PC-3 (cell line): ENCODE data around the gene STAB2. TPM values are rescaled to one million over a fixed set of nuclear protein-coding genes. Genes with fewer than 3 reads are reported as not detected.
A peak's percentile ranks its signal among the peaks of the same experiment; 100 is the strongest.
"Not testable (repeated sequence)": the region's sequence is repeated elsewhere in the genome, so short reads cannot be mapped to it uniquely, and the experiment has no call there.

Experiments used
- ATAC-seq: fragments of 200-7000 bp; cut with Tn5 transposase; 2 replicates; pipeline ENCODE4 v1.9.1; 2020; ENCODE audit warnings: mild to moderate bottlenecking, moderate library complexity
- BruUV-seq: library from RNA; stranded (reverse); fragments of 400-500 nt; replicated peaks from 2 replicates; lab custom pipeline; 2021; lab: Mats Ljungman, UMichigan
- CTCF ChIA-PET: fragments of 300-600 bp; sonication (Branson Sonifier 250); formaldehyde crosslinking; loops from one replicate; lab custom pipeline; 2022; ENCODE audit warnings: antibody characterized with exemption; lab: Charles Lee
- POLR2A ChIA-PET: fragments of 300-600 bp; sonication (Branson Sonifier 250); formaldehyde crosslinking; loops from one replicate; lab custom pipeline; 2022; ENCODE audit warnings: antibody characterized with exemption; ENCODE audit not compliant: unreplicated experiment; lab: Charles Lee
- DNase-seq: peaks from one replicate; pipeline ENCODE4 v3.0.0-alpha.2; 2015
- H2AFZ ChIP-seq: fragments of 300-600 bp; sonication (generic); 2 replicates; pipeline ENCODE4 v1.6.0; 2016; ENCODE audit warnings: antibody characterized with exemption, low read length
- H3F3A ChIP-seq: fragments of 300-600 bp; sonication (generic); one replicate; pipeline ENCODE4 v1.6.0; 2017; ENCODE audit warnings: antibody characterized with exemption, low read length, control low read depth, mild to moderate bottlenecking; ENCODE audit not compliant: unreplicated experiment
- H3K27ac ChIP-seq: fragments of 300-600 bp; sonication (generic); 2 replicates; pipeline ENCODE4 v1.5.1; 2016; ENCODE audit warnings: mild to moderate bottlenecking, low read length
- H3K27me3 ChIP-seq: fragments of 300-600 bp; sonication (generic); 2 replicates; pipeline ENCODE4 v1.6.1; 2016; ENCODE audit warnings: low read length, mixed read lengths
- H3K36me3 ChIP-seq: fragments of 300-600 bp; sonication (generic); 2 replicates; pipeline ENCODE4 v1.6.1; 2016; ENCODE audit warnings: low read depth, mixed run types, low read length, mixed read lengths
- H3K4me1 ChIP-seq: fragments of 300-600 bp; sonication (generic); 2 replicates; pipeline ENCODE4 v1.5.1; 2016; ENCODE audit warnings: low read length; ENCODE audit not compliant: insufficient read depth
- H3K4me2 ChIP-seq: fragments of 300-600 bp; sonication (generic); 2 replicates; pipeline ENCODE4 v1.6.0; 2016; ENCODE audit warnings: low read length
- H3K4me3 ChIP-seq: fragments of 300-600 bp; sonication (generic); 2 replicates; pipeline ENCODE4 v1.5.1; 2016; ENCODE audit warnings: mild to moderate bottlenecking, low read length, mixed read lengths
- H3K79me2 ChIP-seq: fragments of 300-600 bp; sonication (generic); 2 replicates; pipeline ENCODE4 v1.6.1; 2017; ENCODE audit warnings: low read length, mixed read lengths
- H3K9ac ChIP-seq: fragments of 300-600 bp; sonication (generic); 2 replicates; pipeline ENCODE4 v1.6.0; 2016; ENCODE audit warnings: mild to moderate bottlenecking, low read length
- H3K9me2 ChIP-seq: fragments of 300-600 bp; sonication (generic); replicated peaks from 2 replicates; pipeline ENCODE4 v1.6.1; 2016; ENCODE audit warnings: mixed run types, low read length, mixed read lengths
- H3K9me3 ChIP-seq: fragments of 300-600 bp; sonication (generic); 2 replicates; pipeline ENCODE4 v1.6.1; 2016; ENCODE audit warnings: low read length, mixed read lengths
- H4K20me1 ChIP-seq: fragments of 300-600 bp; sonication (generic); 2 replicates; pipeline ENCODE4 v1.6.1; 2016; ENCODE audit warnings: low read length, mixed read lengths
- EZH2 ChIP-seq: fragments of 300-600 bp; sonication (generic); IDR thresholded peaks from one replicate; pipeline ENCODE4 v1.6.1; 2017; ENCODE audit warnings: antibody characterized with exemption, mild to moderate bottlenecking, low read length; ENCODE audit not compliant: unreplicated experiment
- EZH2phosphoT487 ChIP-seq: fragments of 300-600 bp; sonication (generic); IDR thresholded peaks from 2 replicates; pipeline ENCODE4 v1.6.1; 2018; ENCODE audit warnings: mild to moderate bottlenecking, antibody characterized with exemption, low read length, borderline replicate concordance
- intact Hi-C: fragments of 100-400 bp; cut with micrococcal nuclease; formaldehyde crosslinking; loops from 2 replicates; pipeline ENCODE4 v1.9.0; 2023
- total RNA-seq: library from RNA; depleted of rRNA; stranded (reverse); fragments of >200 nt; gene quantifications from 2 replicates; pipeline ENCODE4 v1.2.3, GENCODE V29; 2014
- TF ChIP-seq, protein P1 (sequence below): fragments of 300-600 bp; sonication (generic); conservative IDR thresholded peaks from 2 replicates; pipeline ENCODE4 v1.5.1; 2017; ENCODE audit warnings: antibody characterized with exemption, low read depth, mild to moderate bottlenecking, low read length

Gene STAB2
- total RNA-seq, 1 experiment from 2014 or later: not detected

DNA sequence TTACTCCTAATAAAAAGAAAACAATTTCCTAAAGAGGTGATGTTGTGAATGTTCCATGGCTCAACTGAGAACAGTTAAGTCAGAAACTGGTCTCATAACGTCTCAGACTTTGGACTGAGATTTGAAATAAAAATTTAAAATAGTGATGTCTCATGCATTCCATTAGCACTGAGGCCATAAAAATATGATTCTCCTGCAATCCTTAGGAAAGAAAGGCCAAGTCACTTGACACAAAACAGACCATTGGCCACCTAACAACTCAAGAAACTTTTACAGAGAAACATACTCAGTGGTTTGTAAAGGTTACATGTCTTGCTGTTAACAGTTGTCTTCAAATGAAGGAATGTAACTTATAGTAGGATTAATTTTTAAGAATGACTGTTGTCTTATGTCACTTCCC lies 58.1 kb downstream of the STAB2 start:
- H3K4me1 ChIP-seq: peaks cover 3% of the 10 kb centered on the region; the same call in 1 of the 2 replicates
- no peaks in the 10 kb centered on the region for H3F3A ChIP-seq
- H3K27me3 ChIP-seq: 0 out of 2 replicates have a peak, but pooled peaks cover 12% of the 10 kb centered on the region
- H3K27ac ChIP-seq: no peak overlapping the region
- DNase-seq (no peak), ATAC-seq (no peak)
- H3K4me3 ChIP-seq: no peak overlapping the region
- H3K9me3 ChIP-seq: no peaks in the 10 kb centered on the region
- BruUV-seq: no TSS peak
- no peaks in the 10 kb centered on the region for H3K36me3 ChIP-seq
- ChIA-PET CTCF (no interaction called here), POLR2A (no interaction called here)
- no peaks in the 10 kb centered on the region for H3K9me2 ChIP-seq
- TF ChIP-seq EZH2: no peak
- TF ChIP-seq, protein P1, sequence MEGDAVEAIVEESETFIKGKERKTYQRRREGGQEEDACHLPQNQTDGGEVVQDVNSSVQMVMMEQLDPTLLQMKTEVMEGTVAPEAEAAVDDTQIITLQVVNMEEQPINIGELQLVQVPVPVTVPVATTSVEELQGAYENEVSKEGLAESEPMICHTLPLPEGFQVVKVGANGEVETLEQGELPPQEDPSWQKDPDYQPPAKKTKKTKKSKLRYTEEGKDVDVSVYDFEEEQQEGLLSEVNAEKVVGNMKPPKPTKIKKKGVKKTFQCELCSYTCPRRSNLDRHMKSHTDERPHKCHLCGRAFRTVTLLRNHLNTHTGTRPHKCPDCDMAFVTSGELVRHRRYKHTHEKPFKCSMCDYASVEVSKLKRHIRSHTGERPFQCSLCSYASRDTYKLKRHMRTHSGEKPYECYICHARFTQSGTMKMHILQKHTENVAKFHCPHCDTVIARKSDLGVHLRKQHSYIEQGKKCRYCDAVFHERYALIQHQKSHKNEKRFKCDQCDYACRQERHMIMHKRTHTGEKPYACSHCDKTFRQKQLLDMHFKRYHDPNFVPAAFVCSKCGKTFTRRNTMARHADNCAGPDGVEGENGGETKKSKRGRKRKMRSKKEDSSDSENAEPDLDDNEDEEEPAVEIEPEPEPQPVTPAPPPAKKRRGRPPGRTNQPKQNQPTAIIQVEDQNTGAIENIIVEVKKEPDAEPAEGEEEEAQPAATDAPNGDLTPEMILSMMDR: no peak
- no peak for TF ChIP-seq EZH2phosphoT487
- H2AFZ ChIP-seq: no peak overlapping the region
- no peaks in the 10 kb centered on the region for H3K79me2 ChIP-seq
- H3K9ac ChIP-seq: no peak overlapping the region
- no peak overlapping the region for H3K4me2 ChIP-seq
- H4K20me1 ChIP-seq: no peaks in the 10 kb centered on the region
- intact Hi-C loops: no loop called here

DNA sequence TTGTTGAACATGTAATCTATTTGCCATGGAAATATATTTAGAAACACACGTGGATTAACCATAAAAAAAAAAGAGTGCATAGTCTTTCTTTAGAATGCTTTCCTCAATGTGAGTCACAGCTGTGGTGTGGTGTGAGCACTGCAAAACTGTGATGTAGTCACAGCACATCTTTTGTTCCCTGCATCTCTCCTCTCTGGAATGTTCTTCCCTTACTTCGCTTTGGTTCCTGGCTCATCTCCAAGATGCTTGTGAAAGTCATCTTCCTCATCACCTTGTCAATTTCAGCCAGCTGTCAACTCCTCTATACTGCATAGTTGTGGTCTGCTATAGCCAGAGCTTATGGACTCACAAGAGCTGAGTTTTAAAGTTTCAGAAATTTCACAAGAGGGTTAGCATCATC lies 60.2 kb downstream of the STAB2 start:
- CTCF ChIA-PET: no interaction called here
- Histone ChIP-seq H3K4me3 (no peak overlapping the region), H4K20me1 (no peaks in the 10 kb centered on the region), H3K36me3 (no peaks in the 10 kb centered on the region), H3F3A (no peaks in the 10 kb centered on the region), H3K79me2 (no peaks in the 10 kb centered on the region), H3K27ac (no peak overlapping the region), H2AFZ (no peak overlapping the region), H3K9me3 (no peaks in the 10 kb centered on the region), H3K9me2 (no peaks in the 10 kb centered on the region), H3K4me1 (peaks cover 3% of the 10 kb centered on the region; the same call in 1 of the 2 replicates), H3K9ac (no peak overlapping the region), H3K4me2 (no peak overlapping the region), H3K27me3 (peaks cover 18% of the 10 kb centered on the region)
- TF ChIP-seq EZH2phosphoT487: no peak
- no peak for TF ChIP-seq EZH2
- TF ChIP-seq, protein P1: no peak
- DNase-seq: peak; percentile 78
- POLR2A ChIA-PET: no interaction called here
- intact Hi-C loops: no loop called here
- BruUV-seq: no TSS peak
- ATAC-seq: peak; percentile 27; the same call in 1 of the 2 replicates

DNA sequence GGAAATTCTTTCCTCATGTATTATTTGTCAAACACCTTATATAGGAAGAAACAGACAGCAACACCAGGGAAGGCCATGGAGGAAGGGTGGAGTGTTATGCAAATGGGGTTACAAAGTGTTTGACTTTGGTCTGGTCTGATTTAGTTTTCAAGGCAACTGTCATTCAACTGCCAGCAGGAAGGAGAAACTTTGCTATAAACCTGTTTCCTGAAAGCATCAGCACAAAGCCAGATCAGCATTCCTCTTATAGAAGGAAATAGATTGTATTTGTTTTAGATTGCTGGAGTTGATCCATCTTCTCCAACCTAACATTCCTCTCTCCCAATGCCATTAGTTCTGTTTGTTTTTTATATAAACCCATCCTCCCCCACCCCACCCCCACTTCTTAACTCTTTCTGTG lies 65.7 kb downstream of the STAB2 start:
- no peaks in the 10 kb centered on the region for H4K20me1 ChIP-seq
- DNase-seq (peak; percentile 20), ATAC-seq (no peak)
- ChIA-PET POLR2A (no interaction called here), CTCF (no interaction called here)
- intact Hi-C loops: no loop called here
- no peak overlapping the region for H3K9ac ChIP-seq
- H3F3A ChIP-seq: no peaks in the 10 kb centered on the region
- H3K27me3 ChIP-seq: peaks cover 31% of the 10 kb centered on the region
- H2AFZ ChIP-seq: no peak overlapping the region
- TF ChIP-seq EZH2phosphoT487 (no peak), EZH2 (no peak)
- TF ChIP-seq, protein P1: no peak
- H3K36me3 ChIP-seq: no peaks in the 10 kb centered on the region
- H3K4me3 ChIP-seq: no peak overlapping the region
- no peak overlapping the region for H3K4me2 ChIP-seq
- no peaks in the 10 kb centered on the region for H3K79me2 ChIP-seq
- H3K9me2 ChIP-seq: no peaks in the 10 kb centered on the region
- no TSS peak for BruUV-seq
- 0 out of 2 replicates have a peak, but pooled peaks cover 6% of the 10 kb centered on the region for H3K4me1 ChIP-seq
- no peaks in the 10 kb centered on the region for H3K9me3 ChIP-seq
- no peak overlapping the region for H3K27ac ChIP-seq

DNA sequence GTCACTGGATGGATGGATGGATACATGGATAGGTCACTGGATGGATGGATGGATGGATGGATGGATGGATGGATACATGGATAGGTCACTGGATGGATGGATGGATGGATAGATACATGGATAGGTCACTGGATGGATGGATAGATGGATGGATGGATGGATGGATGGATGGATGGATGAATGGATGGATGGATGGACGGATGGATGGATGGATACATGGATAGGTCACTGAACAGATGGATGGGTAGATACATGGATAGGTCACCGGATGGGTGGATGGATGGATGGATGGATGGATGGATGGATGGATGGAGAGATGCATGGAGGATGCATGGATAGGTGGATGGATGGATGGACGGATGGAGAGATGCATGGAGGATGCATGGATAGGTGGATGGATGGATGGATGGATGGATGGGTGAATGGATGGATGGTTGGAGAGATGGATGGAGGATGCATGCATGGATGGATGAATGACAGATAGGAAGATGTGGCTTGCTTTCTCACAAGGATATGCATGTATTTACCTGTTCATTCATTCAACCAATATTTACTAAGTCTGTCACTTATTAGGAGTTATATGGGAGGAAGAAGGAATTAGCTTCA lies 66.6 kb downstream of the STAB2 start:
- H3K4me1 ChIP-seq, H3K4me2 ChIP-seq, POLR2A ChIA-PET, intact Hi-C loops, CTCF ChIA-PET, H3K79me2 ChIP-seq, H3F3A ChIP-seq, H3K27ac ChIP-seq, H2AFZ ChIP-seq, H3K9me2 ChIP-seq, H3K4me3 ChIP-seq, H3K9ac ChIP-seq, ATAC-seq, BruUV-seq, H4K20me1 ChIP-seq, H3K36me3 ChIP-seq, H3K9me3 ChIP-seq, DNase-seq: not testable (repeated sequence)
- peaks cover 36% of the 10 kb centered on the region for H3K27me3 ChIP-seq
